ENCODE data around the gene VAT1L.
"Not testable (repeated sequence)": the region's sequence is repeated elsewhere in the genome, so short reads cannot be mapped to it uniquely, and the experiment has no call there.

The VAT1L gene

DNA sequence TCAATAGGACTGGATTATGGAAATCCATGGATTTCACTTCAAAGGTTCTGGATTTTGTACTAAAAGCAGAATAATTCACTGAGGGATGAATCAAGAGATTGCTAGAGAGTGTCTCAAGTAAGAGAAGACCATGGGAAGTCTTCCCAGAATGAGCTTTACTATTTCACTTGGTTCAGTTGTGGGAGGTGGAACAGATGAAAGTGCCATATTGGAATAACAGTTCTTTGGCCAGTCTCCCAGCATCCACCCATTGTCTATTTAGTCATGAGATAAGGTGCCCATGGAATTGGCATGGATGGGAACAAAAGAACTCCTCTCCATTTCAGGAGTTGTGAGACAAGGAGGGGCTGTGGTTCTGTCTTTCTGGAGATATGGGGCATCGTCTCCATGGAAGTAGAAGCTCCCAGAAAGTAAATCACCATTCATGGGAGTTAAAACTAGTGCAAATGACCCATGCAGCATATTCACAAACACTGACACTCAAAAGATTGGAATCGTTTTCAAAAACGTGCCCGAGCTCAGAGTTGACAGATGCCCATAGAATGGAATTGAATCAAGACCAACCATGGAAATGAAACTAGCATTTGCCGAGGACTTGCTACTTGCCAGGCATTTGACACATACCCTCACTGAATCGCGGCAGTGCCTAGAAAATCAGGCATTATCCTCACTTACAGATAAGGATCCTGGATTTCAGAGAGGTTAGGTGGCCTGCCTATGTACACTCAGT lies 197.8 kb downstream of the VAT1L start:
- in situ Hi-C loops (cut with HindIII; ENCODE audit: low sequenced_read_pairs) = no loop called here

- in situ Hi-C loops (cut with HindIII; ENCODE audit: low sequenced_read_pairs) = no loop called here
Observed at GRCh38 chr16:77987810-77988209, 199.4 kb downstream of the VAT1L start.

GRCh38 chr16:77989846-77990245 lies 201.5 kb downstream of the VAT1L start:
- in situ Hi-C loops (cut with HindIII; ENCODE audit: low sequenced_read_pairs) = no loop called here

- in situ Hi-C loops (cut with HindIII; ENCODE audit: low sequenced_read_pairs) = no loop called here
Observed at GRCh38 chr16:77991701-77992100, 203.3 kb downstream of the VAT1L start.

GRCh38 chr16:77992381-77992780 lies 204.0 kb downstream of the VAT1L start:
- in situ Hi-C loops (cut with HindIII; ENCODE audit: low sequenced_read_pairs) = not testable (repeated sequence)

DNA sequence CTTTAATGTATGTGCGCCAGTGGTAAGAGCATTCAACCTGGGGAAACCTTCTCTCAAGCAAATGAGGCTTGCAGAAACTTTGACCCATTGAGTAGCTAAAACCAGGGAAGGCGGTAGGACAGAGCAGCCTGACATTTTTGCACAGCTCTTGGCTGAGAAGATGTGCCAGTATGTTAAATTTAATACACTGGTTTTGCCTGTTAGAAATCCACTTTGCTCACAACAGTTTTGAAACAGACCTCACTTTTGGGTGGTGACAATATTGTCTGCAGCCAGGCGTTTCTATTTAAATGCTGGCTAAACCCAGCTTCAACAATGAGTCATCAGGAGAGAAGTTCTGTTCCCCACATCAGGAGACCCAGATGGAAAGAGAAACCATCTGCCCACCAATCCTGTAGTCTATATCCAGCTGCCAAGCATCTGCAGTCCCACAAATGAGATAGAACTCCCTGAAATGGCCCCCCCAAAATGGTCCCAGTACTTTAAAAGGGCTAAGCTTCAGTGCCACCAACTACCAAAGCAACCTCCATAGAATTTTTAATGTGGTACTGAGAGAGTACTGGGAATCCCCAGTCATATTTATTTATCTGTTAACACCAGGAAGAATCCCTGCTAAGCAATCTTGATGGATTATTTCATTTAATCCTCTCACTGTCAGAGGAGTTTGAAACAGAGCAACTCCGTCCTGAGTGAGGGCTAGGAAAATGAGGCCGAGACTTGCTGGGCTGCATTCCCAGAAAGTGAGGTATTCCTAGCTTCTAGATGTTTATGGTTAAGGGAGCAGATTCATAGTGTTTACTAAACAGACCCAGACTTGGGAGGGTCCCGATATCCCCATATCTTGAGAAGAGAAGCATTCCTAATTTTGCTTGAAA lies 205.0 kb downstream of the VAT1L start:
- in situ Hi-C loops (cut with HindIII; ENCODE audit: low sequenced_read_pairs) = no loop called here

GRCh38 chr16:77995843-77996455 lies 207.6 kb downstream of the VAT1L start:
- in situ Hi-C loops (cut with HindIII; ENCODE audit: low sequenced_read_pairs) = no loop called here

DNA sequence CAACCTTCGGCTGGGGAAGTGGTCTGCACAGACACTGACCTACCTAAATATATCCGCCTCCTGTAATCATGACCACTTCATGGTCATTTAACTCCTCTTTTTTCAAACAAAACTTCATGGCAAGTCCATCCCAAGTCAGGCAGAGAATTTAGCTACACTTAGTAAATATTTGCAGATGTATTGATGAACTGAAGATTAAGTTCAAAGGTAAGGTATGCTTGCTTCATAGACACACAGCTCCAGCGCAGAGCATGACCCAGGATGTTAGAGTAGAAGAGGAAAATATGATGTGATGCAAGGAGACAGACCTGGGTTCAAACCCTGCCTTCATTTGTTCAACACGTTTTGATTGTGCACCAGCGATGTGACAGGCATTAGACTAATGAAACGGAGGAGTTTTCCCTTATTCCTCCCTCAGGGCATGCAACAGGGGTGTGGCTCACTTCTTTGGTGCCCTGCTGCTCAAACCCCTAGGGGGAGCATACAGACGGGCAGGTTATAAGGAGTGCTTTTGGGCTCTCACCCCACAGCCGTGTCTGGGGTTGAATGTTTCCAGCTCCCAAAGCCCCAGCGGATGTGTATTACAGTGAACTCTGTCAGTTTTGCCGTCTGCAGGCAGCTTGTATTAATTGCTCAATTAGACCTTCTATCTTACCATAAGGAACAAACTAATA lies 210.1 kb downstream of the VAT1L start:
- in situ Hi-C loops (cut with HindIII; ENCODE audit: low sequenced_read_pairs) = no loop called here

GRCh38 chr16:78001451-78002025 lies 213.2 kb downstream of the VAT1L start:
- in situ Hi-C loops (cut with HindIII; ENCODE audit: low sequenced_read_pairs) = no loop called here

DNA sequence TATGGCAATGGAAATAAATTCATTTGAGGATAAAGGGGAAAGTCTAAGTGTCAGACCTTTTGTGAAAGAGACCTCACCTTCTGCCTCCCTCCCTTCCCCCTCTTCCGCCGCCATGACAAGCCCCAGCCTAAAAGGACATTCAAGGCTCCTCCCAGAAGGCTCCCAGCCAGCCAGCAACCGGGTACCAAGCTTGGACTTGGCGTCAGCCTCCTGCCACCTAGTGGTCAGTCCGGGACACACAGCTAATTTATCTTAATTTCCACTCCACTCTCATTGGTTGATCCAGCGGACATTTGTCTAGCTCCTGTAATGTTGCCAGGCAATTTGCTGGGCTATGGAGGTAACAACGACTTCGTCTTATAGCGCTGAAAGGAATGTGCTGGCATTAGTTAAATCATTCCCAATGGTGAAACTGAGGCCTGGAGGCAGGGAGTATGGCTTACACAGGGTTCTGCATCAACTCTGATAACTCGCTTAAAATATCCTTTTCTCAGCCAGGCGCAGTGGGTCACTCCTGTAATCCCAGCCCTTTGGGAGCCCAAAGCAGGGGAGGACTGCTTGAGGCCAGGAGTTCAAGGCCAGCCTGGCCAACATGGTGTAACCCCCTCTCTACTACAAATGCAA lies 214.7 kb downstream of the VAT1L start:
- in situ Hi-C loops (cut with HindIII; ENCODE audit: low sequenced_read_pairs) = no loop called here

GRCh38 chr16:78004517-78004916 lies 216.2 kb downstream of the VAT1L start:
- in situ Hi-C loops (cut with HindIII; ENCODE audit: low sequenced_read_pairs) = no loop called here

GRCh38 chr16:78005881-78006280 lies 217.5 kb downstream of the VAT1L start:
- in situ Hi-C loops (cut with HindIII; ENCODE audit: low sequenced_read_pairs) = no loop called here

DNA sequence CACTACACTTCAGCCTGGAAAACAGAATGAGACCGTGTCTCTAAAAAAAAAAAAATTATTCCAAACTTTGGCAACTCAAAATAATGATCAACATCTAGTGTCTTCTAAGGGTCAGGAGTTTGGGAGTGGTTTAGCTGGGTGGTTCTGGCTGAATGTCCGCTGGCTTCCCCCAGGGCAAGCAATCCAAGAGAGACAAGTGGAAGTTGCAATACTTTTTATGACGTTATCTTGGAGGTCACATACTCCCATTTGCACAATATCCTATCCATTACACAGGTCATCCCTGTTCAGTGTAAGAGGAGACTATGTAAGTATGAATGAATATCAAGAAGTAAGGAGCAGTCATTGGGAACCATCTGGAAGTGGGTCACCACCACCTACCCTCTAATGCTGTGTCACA lies 218.8 kb downstream of the VAT1L start:
- in situ Hi-C loops (cut with HindIII; ENCODE audit: low sequenced_read_pairs) = no loop called here

DNA sequence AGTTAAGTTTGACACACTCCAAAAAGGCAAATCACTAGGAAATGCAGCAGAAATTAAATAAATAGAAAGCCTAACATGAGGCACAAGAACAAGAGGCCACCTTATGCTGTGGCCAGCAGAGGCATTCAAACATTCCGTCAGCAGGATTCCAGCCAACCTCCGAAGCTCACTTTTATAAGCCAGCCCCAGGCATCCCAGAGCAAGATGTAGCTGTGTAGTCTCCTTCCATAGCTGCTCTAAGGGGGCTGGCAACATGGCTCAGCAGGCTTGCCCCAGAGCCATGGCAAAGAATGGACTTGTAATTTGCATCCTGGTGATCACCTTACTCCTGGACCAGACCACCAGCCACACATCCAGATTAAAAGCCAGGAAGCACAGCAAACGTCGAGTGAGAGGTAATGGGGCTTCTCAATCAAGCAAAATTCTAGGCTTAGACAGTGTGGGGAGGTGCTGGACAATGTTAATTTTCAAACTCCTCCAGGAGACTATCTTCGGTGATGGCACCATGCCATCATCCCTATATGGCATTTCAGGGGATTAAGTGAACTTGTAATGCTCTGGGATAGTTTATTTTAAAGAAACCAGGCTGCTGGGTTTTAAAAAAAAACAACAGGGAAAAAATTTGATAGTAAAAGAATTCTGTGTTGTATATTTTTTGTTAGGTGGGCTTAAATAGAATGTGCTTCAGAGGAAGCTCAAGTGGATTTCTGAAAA lies 234.1 kb downstream of the VAT1L start, which contains the start of gene CLEC3A:
Gene CLEC3A (plus strand): TSS at position 202 of the 714 bp plus-strand sequence. CDS start 79 bp downstream, at position 281.
- in situ Hi-C loops (cut with HindIII; ENCODE audit: low sequenced_read_pairs) = no loop called here

DNA sequence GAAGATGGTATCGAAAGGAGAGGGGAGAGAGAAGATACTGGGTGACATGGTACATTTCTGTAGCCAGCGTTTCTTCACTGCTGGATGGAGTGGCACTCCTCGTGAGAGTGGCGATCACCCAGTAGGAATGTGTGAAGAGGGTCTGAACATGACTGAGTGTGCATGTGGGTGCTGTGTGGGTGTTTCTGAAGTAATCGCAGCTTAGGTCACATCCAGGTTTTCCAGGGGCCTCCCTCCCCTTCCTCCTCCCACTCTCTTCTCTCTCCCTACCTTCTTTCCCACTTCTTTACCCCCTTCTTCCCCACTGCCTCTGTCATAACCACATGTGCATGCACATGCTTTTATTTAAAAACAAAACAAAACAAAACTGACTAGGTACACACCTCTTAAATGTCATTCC lies 235.8 kb downstream of the VAT1L start:
- in situ Hi-C loops (cut with HindIII; ENCODE audit: low sequenced_read_pairs) = no loop called here

DNA sequence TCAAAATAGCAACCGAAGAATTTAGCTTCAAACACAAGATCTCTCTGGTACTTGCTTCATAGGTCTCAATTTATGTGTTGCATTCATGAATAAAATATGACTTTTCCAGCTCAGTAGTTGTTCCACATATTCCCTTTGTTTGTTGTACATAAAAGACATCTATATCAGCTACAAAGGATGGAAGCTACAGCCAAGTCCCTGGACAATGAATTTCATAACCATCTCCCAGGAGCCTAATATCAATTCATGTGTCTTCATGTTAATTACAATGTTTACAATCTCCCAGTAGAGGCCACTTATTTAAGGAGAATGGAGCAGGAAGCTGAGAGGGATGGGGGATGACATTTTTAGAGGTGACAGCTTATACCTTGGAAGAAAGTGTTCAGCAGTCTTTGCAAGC lies 237.3 kb downstream of the VAT1L start:
- in situ Hi-C loops (cut with HindIII; ENCODE audit: low sequenced_read_pairs) = no loop called here

- in situ Hi-C loops (cut with HindIII; ENCODE audit: low sequenced_read_pairs) = no loop called here
Observed at GRCh38 chr16:78028018-78028417, 239.7 kb downstream of the VAT1L start.

All from DLD1 (cell line).